ENCODE results near the gene OR4C5. TPM values are rescaled to one million over a fixed set of nuclear protein-coding genes. Genes with fewer than 3 reads are reported as not detected.
"Not testable (repeated sequence)": the region's sequence is repeated elsewhere in the genome, so short reads cannot be mapped to it uniquely, and the experiment has no call there.

The OR4C5 gene
- polyA plus RNA-seq, 1 of the 3 experiments (the other 2 are of a cell fraction), result not detected

DNA sequence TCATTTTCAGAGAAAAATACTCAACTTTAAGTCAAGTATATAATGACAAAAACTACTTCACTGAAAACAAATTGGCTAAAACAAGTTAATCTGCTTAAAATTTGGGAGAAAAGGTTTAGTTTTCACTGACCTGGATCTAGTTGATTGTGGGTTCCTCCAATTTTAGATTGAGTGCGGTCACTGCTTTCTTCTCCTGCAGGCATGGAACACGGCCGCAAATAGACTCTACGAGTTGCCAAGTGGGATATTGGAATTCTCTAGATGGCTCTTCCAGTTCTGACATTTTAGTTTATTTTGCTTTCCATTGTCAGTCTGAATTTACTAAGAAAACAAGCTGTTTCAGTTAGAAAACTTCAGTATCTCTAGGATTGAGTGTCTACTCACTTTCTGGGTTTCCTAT, 12.3 kb downstream of the OR4C5 start:
- Histone ChIP-seq H3F3A (replicated peaks; ENCODE audit: insufficient read depth) (no peaks in the 10 kb centered on the region), H3K9ac (no peak overlapping the region), H3K9me2 (no peaks in the 10 kb centered on the region), H3K27ac (ENCODE audit: low read depth in 2 of 2, low read length in 1 of 2) (no peak overlapping the region), H3K4me3 (ENCODE audit: low read depth in 2 of 2, low read length in 1 of 2) (no peak overlapping the region), H3K36me3 (replicated peaks in 1 of 2; ENCODE audit: control insufficient read depth in 1 of 2, insufficient read depth in 2 of 2, low read length in 1 of 2) (no peaks in the 10 kb centered on the region), H3K27me3 (ENCODE audit: insufficient read depth) (no peaks in the 10 kb centered on the region), H3K79me2 (ENCODE audit: insufficient read depth) (no peaks in the 10 kb centered on the region), H3K4me2 (no peak overlapping the region), H4K20me1 (ENCODE audit: insufficient read depth) (no peaks in the 10 kb centered on the region), H3K4me1 (ENCODE audit: control insufficient read depth in 1 of 2, insufficient read depth in 2 of 2, low read depth in 1 of 2, low read length in 1 of 2) (no peaks in the 10 kb centered on the region), H3K9me3 (no peaks in the 10 kb centered on the region), H2AFZ (ENCODE audit: low read depth) (no peak overlapping the region)
- TF ChIP-seq RAD21 (IDR thresholded peaks at IDR 0.05; ENCODE audit: low read length), result no peak
- TF ChIP-seq, protein P1, sequence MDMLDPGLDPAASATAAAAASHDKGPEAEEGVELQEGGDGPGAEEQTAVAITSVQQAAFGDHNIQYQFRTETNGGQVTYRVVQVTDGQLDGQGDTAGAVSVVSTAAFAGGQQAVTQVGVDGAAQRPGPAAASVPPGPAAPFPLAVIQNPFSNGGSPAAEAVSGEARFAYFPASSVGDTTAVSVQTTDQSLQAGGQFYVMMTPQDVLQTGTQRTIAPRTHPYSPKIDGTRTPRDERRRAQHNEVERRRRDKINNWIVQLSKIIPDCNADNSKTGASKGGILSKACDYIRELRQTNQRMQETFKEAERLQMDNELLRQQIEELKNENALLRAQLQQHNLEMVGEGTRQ (IDR thresholded peaks at IDR 0.05; ENCODE audit: borderline replicate concordance, low read depth, low read length), result no peak
- TF ChIP-seq ELF1 (IDR thresholded peaks at IDR 0.05), result no peak
- TF ChIP-seq FOXJ3 (CRISPR knock-in tag; IDR thresholded peaks at IDR 0.05), result no peak
- no peak for TF ChIP-seq GABPA (IDR thresholded peaks at IDR 0.05; ENCODE audit: low read depth)
- no peak for DNase-seq
- CTCF ChIA-PET, result no interaction called here
- POLR2A ChIA-PET, result no interaction called here
- WGBS (ENCODE audit: low lambda C conversion rate), result 12% methylated on average over 4 of the region's 4 CpGs

DNA sequence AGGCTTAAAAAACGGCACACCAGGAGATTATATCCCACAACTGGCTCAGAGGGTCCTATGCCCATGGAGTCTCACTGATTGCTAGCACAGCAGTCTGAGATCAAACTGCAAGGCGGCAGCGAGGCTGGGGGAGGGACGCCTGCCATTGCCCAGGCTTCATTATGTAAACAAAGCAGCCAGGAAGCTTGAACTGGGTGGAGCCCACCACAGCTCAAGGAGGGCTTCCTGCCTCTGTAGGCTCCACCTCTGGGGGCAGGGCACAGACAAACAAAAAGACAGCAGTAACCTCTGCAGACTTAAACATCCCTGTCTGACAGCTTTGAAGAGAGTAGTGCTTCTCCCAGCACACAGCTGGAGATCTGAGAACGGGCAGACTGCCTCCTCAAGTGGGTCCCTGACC, 20.0 kb downstream of the OR4C5 start:
- DNase-seq; H3K27me3 ChIP-seq (ENCODE audit: insufficient read depth); H3K4me1 ChIP-seq (ENCODE audit: control insufficient read depth in 1 of 2, insufficient read depth in 2 of 2, low read depth in 1 of 2, low read length in 1 of 2); H3K9ac ChIP-seq; H3K4me3 ChIP-seq (ENCODE audit: low read depth in 2 of 2, low read length in 1 of 2); H3K4me2 ChIP-seq; H3K79me2 ChIP-seq (ENCODE audit: insufficient read depth); POLR2A ChIA-PET; H2AFZ ChIP-seq (ENCODE audit: low read depth); H3K36me3 ChIP-seq (replicated peaks in 1 of 2; ENCODE audit: control insufficient read depth in 1 of 2, insufficient read depth in 2 of 2, low read length in 1 of 2); H3K9me2 ChIP-seq; H3F3A ChIP-seq (replicated peaks; ENCODE audit: insufficient read depth); H4K20me1 ChIP-seq (ENCODE audit: insufficient read depth); CTCF ChIA-PET; H3K9me3 ChIP-seq; H3K27ac ChIP-seq (ENCODE audit: low read depth in 2 of 2, low read length in 1 of 2): not testable (repeated sequence)
- WGBS (ENCODE audit: low lambda C conversion rate), result 4% methylated on average over 4 of the region's 5 CpGs

DNA sequence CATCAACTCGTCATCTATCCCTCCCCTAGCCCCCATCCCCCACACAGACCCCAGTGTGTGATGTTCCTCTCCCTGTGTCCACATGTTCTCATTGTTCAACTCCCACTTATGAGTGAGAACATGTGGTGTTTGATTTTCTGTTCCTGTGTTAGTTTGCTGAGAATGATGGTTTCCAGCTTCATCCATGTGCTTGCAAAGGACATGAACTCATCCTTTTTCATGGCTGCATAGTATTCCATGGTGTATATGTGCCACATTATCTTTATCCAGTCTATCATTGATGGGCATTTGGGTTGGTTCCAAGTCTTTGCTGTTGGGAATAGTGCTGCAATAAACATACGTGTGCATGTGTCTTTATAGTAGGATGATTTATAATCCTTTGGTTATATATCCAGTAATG, 23.8 kb downstream of the OR4C5 start:
- H3F3A ChIP-seq (replicated peaks; ENCODE audit: insufficient read depth); H3K4me1 ChIP-seq (ENCODE audit: control insufficient read depth in 1 of 2, insufficient read depth in 2 of 2, low read depth in 1 of 2, low read length in 1 of 2); CTCF ChIA-PET; H2AFZ ChIP-seq (ENCODE audit: low read depth); H3K9ac ChIP-seq; H3K9me2 ChIP-seq; H3K27ac ChIP-seq (ENCODE audit: low read depth in 2 of 2, low read length in 1 of 2); H3K79me2 ChIP-seq (ENCODE audit: insufficient read depth); DNase-seq; H3K36me3 ChIP-seq (replicated peaks in 1 of 2; ENCODE audit: control insufficient read depth in 1 of 2, insufficient read depth in 2 of 2, low read length in 1 of 2); H3K4me2 ChIP-seq; H4K20me1 ChIP-seq (ENCODE audit: insufficient read depth); POLR2A ChIA-PET; H3K27me3 ChIP-seq (ENCODE audit: insufficient read depth); H3K4me3 ChIP-seq (ENCODE audit: low read depth in 2 of 2, low read length in 1 of 2); H3K9me3 ChIP-seq: not testable (repeated sequence)
- 0% methylated on average over 2 of the region's 2 CpGs for WGBS (ENCODE audit: low lambda C conversion rate)

DNA sequence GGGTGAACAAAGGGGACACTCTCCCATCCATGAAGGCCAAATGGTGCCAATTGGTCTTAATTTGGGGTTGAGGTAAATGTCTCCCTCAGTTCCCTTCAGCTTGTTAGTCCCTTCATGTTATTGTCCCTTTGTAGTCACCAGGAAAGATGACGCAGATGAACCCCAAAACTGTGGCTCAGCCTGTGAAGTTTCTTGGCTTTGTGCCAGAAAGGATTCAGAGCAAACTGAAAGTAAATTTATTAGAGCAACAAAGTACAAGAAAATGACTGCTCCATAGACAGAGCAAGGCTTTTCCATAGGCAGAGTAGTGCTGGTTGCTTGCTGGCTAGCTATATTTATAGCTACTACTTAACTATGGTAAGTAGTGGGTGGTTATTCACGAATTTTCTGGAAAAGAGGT, 24.8 kb downstream of the OR4C5 start:
- Histone ChIP-seq H3K36me3 (replicated peaks in 1 of 2; ENCODE audit: control insufficient read depth in 1 of 2, insufficient read depth in 2 of 2, low read length in 1 of 2) (no peaks in the 10 kb centered on the region), H3K4me3 (ENCODE audit: low read depth in 2 of 2, low read length in 1 of 2) (no peak overlapping the region), H3K4me1 (ENCODE audit: control insufficient read depth in 1 of 2, insufficient read depth in 2 of 2, low read depth in 1 of 2, low read length in 1 of 2) (no peaks in the 10 kb centered on the region), H4K20me1 (ENCODE audit: insufficient read depth) (no peaks in the 10 kb centered on the region), H3K27me3 (ENCODE audit: insufficient read depth) (no peaks in the 10 kb centered on the region), H3K9me3 (no peaks in the 10 kb centered on the region), H3K9ac (no peak overlapping the region), H3F3A (replicated peaks; ENCODE audit: insufficient read depth) (no peaks in the 10 kb centered on the region), H3K4me2 (no peak overlapping the region), H3K9me2 (no peaks in the 10 kb centered on the region), H2AFZ (ENCODE audit: low read depth) (no peak overlapping the region), H3K27ac (ENCODE audit: low read depth in 2 of 2, low read length in 1 of 2) (no peak overlapping the region), H3K79me2 (ENCODE audit: insufficient read depth) (no peaks in the 10 kb centered on the region)
- TF ChIP-seq JUND (IDR thresholded peaks at IDR 0.05) (no peak), EP300 (IDR thresholded peaks at IDR 0.05; ENCODE audit: borderline replicate concordance in 1 of 2, low read depth in 1 of 2, low read length in 1 of 2) (no peak), RFX5 (IDR thresholded peaks at IDR 0.05; ENCODE audit: low read length) (no peak)
- POLR2A ChIA-PET, result no interaction called here
- CTCF ChIA-PET, result no interaction called here
- no peak for DNase-seq
- WGBS (ENCODE audit: low lambda C conversion rate), result 0% methylated on average over 2 of the region's 2 CpGs

DNA sequence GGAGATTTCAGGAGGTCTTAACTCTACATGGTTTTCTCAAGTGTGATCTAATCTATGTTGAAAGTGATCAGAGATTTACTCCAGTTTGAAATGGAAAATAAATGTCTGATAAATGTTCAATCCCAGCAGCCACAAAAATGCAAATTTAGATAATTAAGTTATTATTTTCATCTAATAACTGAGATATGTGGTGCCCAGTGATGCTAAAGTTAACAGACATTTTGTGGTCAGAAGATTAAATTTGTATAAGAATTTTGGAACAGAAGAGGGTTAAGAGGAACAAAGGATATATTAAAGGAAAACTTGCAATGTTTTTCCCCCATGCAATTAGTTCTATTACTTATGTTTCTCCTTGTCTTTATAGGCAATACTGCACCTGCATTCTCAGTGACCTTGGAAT, 41.6 kb downstream of the OR4C5 start, which contains the start of gene OR4C3:
Gene OR4C3, plus strand, starts transcription at position 301 of the 400 bp plus-strand sequence. CDS start 102 bp downstream, outside the sequence.
- H3K4me2 ChIP-seq; H3K36me3 ChIP-seq (replicated peaks in 1 of 2; ENCODE audit: control insufficient read depth in 1 of 2, insufficient read depth in 2 of 2, low read length in 1 of 2); H4K20me1 ChIP-seq (ENCODE audit: insufficient read depth); H3K79me2 ChIP-seq (ENCODE audit: insufficient read depth); POLR2A ChIA-PET; H3K9me3 ChIP-seq; H3K9ac ChIP-seq; H3K4me3 ChIP-seq (ENCODE audit: low read depth in 2 of 2, low read length in 1 of 2); H3K9me2 ChIP-seq; DNase-seq; H3K27ac ChIP-seq (ENCODE audit: low read depth in 2 of 2, low read length in 1 of 2); H3F3A ChIP-seq (replicated peaks; ENCODE audit: insufficient read depth); H2AFZ ChIP-seq (ENCODE audit: low read depth); H3K27me3 ChIP-seq (ENCODE audit: insufficient read depth); H3K4me1 ChIP-seq (ENCODE audit: control insufficient read depth in 1 of 2, insufficient read depth in 2 of 2, low read depth in 1 of 2, low read length in 1 of 2): not testable (repeated sequence)
- CTCF ChIA-PET, result interaction anchor here (1.5 kb wide), 1 partner anchor 17 kb away, joined by 4 read pairs; no protein-coding TSS in a partner anchor

All from SK-N-SH (cell line).